HCT116 (cell line): ENCODE measurements around the gene FAM168A.

ENCODE experiments used
- CEBPB ChIP-seq: IDR thresholded peaks from 2 replicates; pipeline ENCODE4 v1.6.1; 2012; ENCODE audit warnings: low read depth
- EZH2 ChIP-seq: fragments of 200-600 bp; sonication (generic); IDR thresholded peaks from 2 replicates; pipeline ENCODE4 v1.6.1; 2017; ENCODE audit warnings: antibody characterized with exemption, mixed run types
- EZH2phosphoT487 ChIP-seq: fragments of 200-600 bp; IDR thresholded peaks from 2 replicates; pipeline ENCODE4 v1.6.1; 2018; ENCODE audit warnings: antibody characterized with exemption, borderline replicate concordance
- POLR2A ChIP-seq: IDR thresholded peaks from 2 replicates; pipeline ENCODE4 v1.7.0; 2011; ENCODE audit warnings: borderline replicate concordance; ENCODE audit not compliant: insufficient read depth, insufficient read length; ENCODE audit errors: extremely low read depth
- POLR2AphosphoS5 ChIP-seq: IDR thresholded peaks from 2 replicates; pipeline ENCODE4 v1.6.1; 2011; ENCODE audit warnings: mild to moderate bottlenecking, low read depth, low read length, moderate library complexity
- REST ChIP-seq: IDR thresholded peaks from 2 replicates; pipeline ENCODE4 v1.6.1; 2012; ENCODE audit warnings: low read depth
- SIN3A ChIP-seq: IDR thresholded peaks from 2 replicates; pipeline ENCODE4 v1.6.1; 2012; ENCODE audit warnings: low read depth
- SRF ChIP-seq: IDR thresholded peaks from 2 replicates; pipeline ENCODE4 v1.6.1; 2012; ENCODE audit warnings: low read depth
- ZFX ChIP-seq: fragments of 450-650 bp; IDR thresholded peaks from 2 replicates; pipeline ENCODE4 v1.6.1; 2017
- TF ChIP-seq, protein P1 (sequence below), 3 experiments: fragments of 200-600 bp in 1 of 3; sonication (generic) in 1 of 3; IDR thresholded peaks in 2 of 3; conservative IDR thresholded peaks in 1 of 3; 2 replicates each; pipeline ENCODE4 v1.5.1; 2012 to 2017; ENCODE audit warnings: low read depth in 2 of 3, low read length in 2 of 3, antibody characterized with exemption in 1 of 3, borderline replicate concordance in 1 of 3, control low read depth in 1 of 3, mild to moderate bottlenecking in 1 of 3, mixed read lengths in 1 of 3, mixed run types in 1 of 3, moderate library complexity in 1 of 3; ENCODE audit not compliant: insufficient read depth in 1 of 3

GRCh38 chr11:73401217-73401923 lies 196.5 kb downstream of the FAM168A start:
- TF ChIP-seq, protein P1, sequence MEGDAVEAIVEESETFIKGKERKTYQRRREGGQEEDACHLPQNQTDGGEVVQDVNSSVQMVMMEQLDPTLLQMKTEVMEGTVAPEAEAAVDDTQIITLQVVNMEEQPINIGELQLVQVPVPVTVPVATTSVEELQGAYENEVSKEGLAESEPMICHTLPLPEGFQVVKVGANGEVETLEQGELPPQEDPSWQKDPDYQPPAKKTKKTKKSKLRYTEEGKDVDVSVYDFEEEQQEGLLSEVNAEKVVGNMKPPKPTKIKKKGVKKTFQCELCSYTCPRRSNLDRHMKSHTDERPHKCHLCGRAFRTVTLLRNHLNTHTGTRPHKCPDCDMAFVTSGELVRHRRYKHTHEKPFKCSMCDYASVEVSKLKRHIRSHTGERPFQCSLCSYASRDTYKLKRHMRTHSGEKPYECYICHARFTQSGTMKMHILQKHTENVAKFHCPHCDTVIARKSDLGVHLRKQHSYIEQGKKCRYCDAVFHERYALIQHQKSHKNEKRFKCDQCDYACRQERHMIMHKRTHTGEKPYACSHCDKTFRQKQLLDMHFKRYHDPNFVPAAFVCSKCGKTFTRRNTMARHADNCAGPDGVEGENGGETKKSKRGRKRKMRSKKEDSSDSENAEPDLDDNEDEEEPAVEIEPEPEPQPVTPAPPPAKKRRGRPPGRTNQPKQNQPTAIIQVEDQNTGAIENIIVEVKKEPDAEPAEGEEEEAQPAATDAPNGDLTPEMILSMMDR (IDR thresholded peaks at IDR 0.05 in 2 of 3, conservative IDR thresholded peaks at IDR 0.05 in 1 of 3; ENCODE audit: borderline replicate concordance in 1 of 3, insufficient read depth in 1 of 3, low read depth in 2 of 3, low read length in 2 of 3), result no peak
- TF ChIP-seq POLR2A (no peak), REST (no peak), CEBPB (no peak), EZH2 (no peak), SRF (no peak), EZH2phosphoT487 (no peak), SIN3A (no peak), POLR2AphosphoS5 (no peak), ZFX (no peak)
